Measurements from ENCODE around the gene COL27A1. TPM values are rescaled to one million over a fixed set of nuclear protein-coding genes. Genes with fewer than 3 reads are reported as not detected.

COL27A1 gene
- total RNA-seq, 1 experiment from 2014 or later, result 20.1 TPM

- no TSS peak for BruUV-seq (replicated peaks)
- no peak overlapping the region for H3K27ac Mint-ChIP-seq (ENCODE audit: unreplicated experiment)
- no peak for DNase-seq
- intact Hi-C loops (cut with micrococcal nuclease; ENCODE audit: unreplicated experiment), result no loop called here
- H3K9me3 Mint-ChIP-seq (ENCODE audit: low read depth, unreplicated experiment), result no peaks in the 10 kb centered on the region
- H3K36me3 Mint-ChIP-seq (ENCODE audit: insufficient read depth, unreplicated experiment), result no peaks in the 10 kb centered on the region
- H3K4me1 Mint-ChIP-seq (ENCODE audit: low read depth, unreplicated experiment), result no peaks in the 10 kb centered on the region
- TF ChIP-seq CTCF (IDR thresholded peaks at IDR 0.05; ENCODE audit: unreplicated experiment), result no peak
- H3K27me3 Mint-ChIP-seq (ENCODE audit: unreplicated experiment), result no peaks in the 10 kb centered on the region
- CTCF ChIA-PET, result no interaction called here
- H3K4me3 Mint-ChIP-seq (ENCODE audit: low read depth, unreplicated experiment), result no peak overlapping the region
These were observed 14.0 kb downstream of the COL27A1 start for GRCh38 chr9:114169029-114169951.

GRCh38 chr9:114169952-114170770 is 14.8 kb downstream of the COL27A1 start:
- no peaks in the 10 kb centered on the region for H3K27me3 Mint-ChIP-seq (ENCODE audit: unreplicated experiment)
- intact Hi-C loops (cut with micrococcal nuclease; ENCODE audit: unreplicated experiment), result no loop called here
- no peak overlapping the region for H3K4me3 Mint-ChIP-seq (ENCODE audit: low read depth, unreplicated experiment)
- DNase-seq, result no peak
- H3K4me1 Mint-ChIP-seq (ENCODE audit: low read depth, unreplicated experiment), result no peaks in the 10 kb centered on the region
- no peak overlapping the region for H3K27ac Mint-ChIP-seq (ENCODE audit: unreplicated experiment)
- no peak for TF ChIP-seq CTCF (IDR thresholded peaks at IDR 0.05; ENCODE audit: unreplicated experiment)
- CTCF ChIA-PET, result no interaction called here
- BruUV-seq (replicated peaks), result no TSS peak
- no peaks in the 10 kb centered on the region for H3K36me3 Mint-ChIP-seq (ENCODE audit: insufficient read depth, unreplicated experiment)
- no peaks in the 10 kb centered on the region for H3K9me3 Mint-ChIP-seq (ENCODE audit: low read depth, unreplicated experiment)

- intact Hi-C loops (cut with micrococcal nuclease; ENCODE audit: unreplicated experiment), result no loop called here
- H3K27me3 Mint-ChIP-seq (ENCODE audit: unreplicated experiment), result no peaks in the 10 kb centered on the region
- no peaks in the 10 kb centered on the region for H3K9me3 Mint-ChIP-seq (ENCODE audit: low read depth, unreplicated experiment)
- H3K27ac Mint-ChIP-seq (ENCODE audit: unreplicated experiment), result no peak overlapping the region
- no peak for TF ChIP-seq CTCF (IDR thresholded peaks at IDR 0.05; ENCODE audit: unreplicated experiment)
- DNase-seq, result no peak
- no peaks in the 10 kb centered on the region for H3K4me1 Mint-ChIP-seq (ENCODE audit: low read depth, unreplicated experiment)
- no peak overlapping the region for H3K4me3 Mint-ChIP-seq (ENCODE audit: low read depth, unreplicated experiment)
- H3K36me3 Mint-ChIP-seq (ENCODE audit: insufficient read depth, unreplicated experiment), result no peaks in the 10 kb centered on the region
- no TSS peak for BruUV-seq (replicated peaks)
- CTCF ChIA-PET, result no interaction called here
These were observed 15.6 kb downstream of the COL27A1 start for GRCh38 chr9:114170771-114171461.

- intact Hi-C loops (cut with micrococcal nuclease; ENCODE audit: unreplicated experiment), result no loop called here
- Mint-ChIP-seq H3K36me3 (ENCODE audit: insufficient read depth, unreplicated experiment) (no peaks in the 10 kb centered on the region), H3K4me3 (ENCODE audit: low read depth, unreplicated experiment) (no peak overlapping the region), H3K9me3 (ENCODE audit: low read depth, unreplicated experiment) (no peaks in the 10 kb centered on the region), H3K4me1 (ENCODE audit: low read depth, unreplicated experiment) (no peaks in the 10 kb centered on the region), H3K27ac (ENCODE audit: unreplicated experiment) (no peak overlapping the region), H3K27me3 (ENCODE audit: unreplicated experiment) (no peaks in the 10 kb centered on the region)
- DNase-seq, result no peak
- TF ChIP-seq CTCF (IDR thresholded peaks at IDR 0.05; ENCODE audit: unreplicated experiment), result no peak
- CTCF ChIA-PET, result no interaction called here
- BruUV-seq (replicated peaks), result no TSS peak
These were observed 16.2 kb downstream of the COL27A1 start for GRCh38 chr9:114171500-114171899.
